Activated CD8-positive, alpha-beta memory T cell treated with anti-CD3 and anti-CD28 coated beads, Interleukin-2, amount 50 U/mL, for 4 hours (primary cell): ENCODE measurements around the gene STUM.

Experiments
- DNase-seq: peaks from one replicate; pipeline ENCODE4 v3.0.0-alpha.2; 2020

STUM gene

GRCh38 chr1:226563666-226564065 is 15.1 kb downstream of the STUM start:
- no peak for DNase-seq

GRCh38 chr1:226565476-226565875 is 16.9 kb downstream of the STUM start:
- no peak for DNase-seq

- DNase-seq: no peak
Observed at GRCh38 chr1:226566234-226566633, 17.7 kb downstream of the STUM start.

GRCh38 chr1:226566760-226567159 is 18.2 kb downstream of the STUM start:
- DNase-seq: no peak

- DNase-seq: no peak
Observed at GRCh38 chr1:226568077-226568831, 19.7 kb downstream of the STUM start.

- no peak for DNase-seq
Observed at GRCh38 chr1:226568975-226569741, 20.6 kb downstream of the STUM start.

GRCh38 chr1:226569879-226570547 is 21.4 kb downstream of the STUM start:
- DNase-seq: peak; percentile 27

GRCh38 chr1:226571893-226572292 is 23.3 kb downstream of the STUM start:
- no peak for DNase-seq

GRCh38 chr1:226572325-226572726 is 23.8 kb downstream of the STUM start:
- no peak for DNase-seq

GRCh38 chr1:226574044-226574443 is 25.5 kb downstream of the STUM start:
- no peak for DNase-seq

GRCh38 chr1:226574591-226575435 is 26.2 kb downstream of the STUM start:
- no peak for DNase-seq

GRCh38 chr1:226575436-226575720 is 26.8 kb downstream of the STUM start:
- no peak for DNase-seq

- DNase-seq: no peak
Observed at GRCh38 chr1:226575739-226576378, 27.3 kb downstream of the STUM start.

GRCh38 chr1:226576601-226577000 is 28.0 kb downstream of the STUM start:
- no peak for DNase-seq

GRCh38 chr1:226577401-226578180 is 29.0 kb downstream of the STUM start:
- no peak for DNase-seq

- no peak for DNase-seq
Observed at GRCh38 chr1:226578946-226579578, 30.5 kb downstream of the STUM start.

GRCh38 chr1:226579781-226580323 is 31.3 kb downstream of the STUM start:
- no peak for DNase-seq

- no peak for DNase-seq
Observed at GRCh38 chr1:226580625-226581270, 32.2 kb downstream of the STUM start.

- no peak for DNase-seq
Observed at GRCh38 chr1:226581650-226582330, 33.2 kb downstream of the STUM start.

- no peak for DNase-seq
Observed at GRCh38 chr1:226582966-226583365, 34.4 kb downstream of the STUM start.
